Liver (tissue), 9 donors: Measurements from ENCODE around the gene AKT1S1. TPM values are rescaled to one million over a fixed set of nuclear protein-coding genes. Genes with fewer than 3 reads are reported as not detected.

ENCODE experiments used
- DNase-seq: peaks from one replicate; pipeline ENCODE4 v3.0.0-alpha.2; 2017; ENCODE audit warnings: low spot score
- H3K27ac ChIP-seq, 2 donors: one replicate each; pipeline ENCODE4 v1.7.0; 2013; ENCODE audit warnings: inconsistent platforms in 2 of 2, low read length in 2 of 2, control low read depth in 1 of 2, low read depth in 1 of 2, mild to moderate bottlenecking in 1 of 2
- H3K27me3 ChIP-seq, 4 donors: one replicate each; pipeline versions ENCODE4 v1.6.1 to v1.7.0; 2013; ENCODE audit warnings: low read length in 3 of 4, inconsistent platforms in 1 of 4, mild to moderate bottlenecking in 1 of 4, moderate library complexity in 1 of 4; ENCODE audit not compliant: control insufficient read depth in 4 of 4, insufficient read depth in 4 of 4
- H3K36me3 ChIP-seq, 4 donors: one replicate each; pipeline versions ENCODE4 v1.6.1 to v1.7.0; 2013; ENCODE audit warnings: low read length in 3 of 4, mild to moderate bottlenecking in 3 of 4, low read depth in 1 of 4, moderate library complexity in 1 of 4; ENCODE audit not compliant: control insufficient read depth in 4 of 4, insufficient read depth in 3 of 4
- H3K4me1 ChIP-seq, 4 donors: one replicate each; pipeline versions ENCODE4 v1.6.1 to v1.7.0; 2013; ENCODE audit warnings: low read length in 3 of 4, mild to moderate bottlenecking in 3 of 4, moderate library complexity in 1 of 4; ENCODE audit not compliant: control insufficient read depth in 4 of 4, insufficient read depth in 4 of 4
- H3K4me3 ChIP-seq, 3 donors: one replicate each; pipeline versions ENCODE4 v1.6.1 to v1.7.0; 2013; ENCODE audit warnings: low read length in 3 of 3, control low read depth in 1 of 3, low read depth in 1 of 3, mild to moderate bottlenecking in 1 of 3
- H3K9ac ChIP-seq, 2 donors: one replicate each; pipeline ENCODE4 v1.7.0; 2013; ENCODE audit warnings: low read length in 2 of 2, mild to moderate bottlenecking in 2 of 2, moderate library complexity in 2 of 2, control low read depth in 1 of 2, low read depth in 1 of 2
- H3K9me3 ChIP-seq, 4 donors: one replicate each; pipeline versions ENCODE4 v1.6.1 to v1.7.0; 2013; ENCODE audit warnings: low read length in 3 of 4; ENCODE audit not compliant: control insufficient read depth in 4 of 4
- CTCF ChIP-seq: fragments of 150-350 bp; IDR thresholded peaks from 2 replicates; pipeline ENCODE4 v1.5.1; 2017; ENCODE audit warnings: improper control_type of control experiment, low read depth, low read length; ENCODE audit not compliant: missing input control
- EGR1 ChIP-seq, 2 donors: IDR thresholded peaks; 2 replicates each; pipeline ENCODE4 v1.6.1; 2016 to 2018; ENCODE audit warnings: antibody characterized with exemption in 2 of 2, low read depth in 2 of 2
- FOXA1 ChIP-seq: IDR thresholded peaks from 2 replicates; pipeline ENCODE4 v1.6.1; 2016; ENCODE audit warnings: antibody characterized with exemption
- GABPA ChIP-seq, 2 donors: IDR thresholded peaks in 1 of 2; conservative IDR thresholded peaks in 1 of 2; 2 replicates each; pipeline ENCODE4 v1.6.1; 2016; ENCODE audit warnings: antibody characterized with exemption in 2 of 2, mild to moderate bottlenecking in 1 of 2, moderate library complexity in 1 of 2
- HNF4A ChIP-seq, 2 donors: conservative IDR thresholded peaks; 2 replicates each; pipeline ENCODE4 v1.6.1; 2016; ENCODE audit warnings: antibody characterized with exemption in 2 of 2, mild to moderate bottlenecking in 2 of 2
- HNF4G ChIP-seq: IDR thresholded peaks from 2 replicates; pipeline ENCODE4 v1.6.1; 2016; ENCODE audit warnings: antibody characterized with exemption
- NR2F2 ChIP-seq: IDR thresholded peaks from 2 replicates; pipeline ENCODE4 v1.6.1; 2016; ENCODE audit warnings: antibody characterized with exemption
- RAD21 ChIP-seq, 2 donors: IDR thresholded peaks; 2 replicates each; pipeline ENCODE4 v1.6.1; 2016; ENCODE audit warnings: antibody characterized with exemption in 2 of 2, mild to moderate bottlenecking in 2 of 2
- RXRA ChIP-seq, 2 donors: IDR thresholded peaks; 2 replicates each; pipeline ENCODE4 v1.6.1; 2017 to 2018; ENCODE audit warnings: antibody characterized with exemption in 2 of 2, mild to moderate bottlenecking in 1 of 2
- SP1 ChIP-seq: IDR thresholded peaks from 2 replicates; pipeline ENCODE4 v1.6.1; 2018; ENCODE audit warnings: antibody characterized with exemption, mild to moderate bottlenecking
- YY1 ChIP-seq: IDR thresholded peaks from 2 replicates; pipeline ENCODE4 v1.6.1; 2016; ENCODE audit warnings: antibody characterized with exemption, mild to moderate bottlenecking
- ZBTB33 ChIP-seq: IDR thresholded peaks from 2 replicates; pipeline ENCODE4 v1.6.1; 2016; ENCODE audit warnings: antibody characterized with exemption
- WGBS: extraction: QIAGEN DNeasy Blood & Tissue Kit; methylation state at CpG from one replicate; pipeline ENCODE4 v1.1.7; 2013; 5-methylcytosine and 5-hydroxymethylcytosine counted together
- polyA plus RNA-seq, 2 donors: library from polyadenylated mRNA; stranded (reverse) in 1 of 2; unstranded in 1 of 2; fragments of 200-250 nt in 1 of 2; fragments of >200 nt in 1 of 2; fragmentation: Nextera tagmentation in 1 of 2; extraction: Ambion mirVana in 1 of 2; gene quantifications; one replicate each; pipeline versions ENCODE4 v1.2.1 to v1.2.3, GENCODE V29; 2013 to 2015
- total RNA-seq, 2 donors: library from RNA; depleted of rRNA; stranded (reverse); fragments of >200 nt; gene quantifications; one replicate each; pipeline ENCODE4 v1.2.3, GENCODE V29; 2014
- TF ChIP-seq, protein P1 (sequence below): IDR thresholded peaks from 2 replicates; pipeline ENCODE4 v1.6.1; 2016; ENCODE audit warnings: antibody characterized with exemption
- TF ChIP-seq, protein P2 (sequence below): IDR thresholded peaks from 2 replicates; pipeline ENCODE4 v1.6.1; 2016; ENCODE audit warnings: antibody characterized with exemption, mild to moderate bottlenecking
- TF ChIP-seq, protein P3 (sequence below): IDR thresholded peaks from 2 replicates; pipeline ENCODE4 v1.6.1; 2016; ENCODE audit warnings: antibody characterized with exemption
- donor health status: healthy.
- donor health status: healthy.
- donor health status: healthy.
- donor health status: healthy.
- donor health status: healthy.

AKT1S1 gene
- total and polyA plus RNA-seq, 4 donors: 6.8 to 43.9 (median 12.9) TPM

DNA sequence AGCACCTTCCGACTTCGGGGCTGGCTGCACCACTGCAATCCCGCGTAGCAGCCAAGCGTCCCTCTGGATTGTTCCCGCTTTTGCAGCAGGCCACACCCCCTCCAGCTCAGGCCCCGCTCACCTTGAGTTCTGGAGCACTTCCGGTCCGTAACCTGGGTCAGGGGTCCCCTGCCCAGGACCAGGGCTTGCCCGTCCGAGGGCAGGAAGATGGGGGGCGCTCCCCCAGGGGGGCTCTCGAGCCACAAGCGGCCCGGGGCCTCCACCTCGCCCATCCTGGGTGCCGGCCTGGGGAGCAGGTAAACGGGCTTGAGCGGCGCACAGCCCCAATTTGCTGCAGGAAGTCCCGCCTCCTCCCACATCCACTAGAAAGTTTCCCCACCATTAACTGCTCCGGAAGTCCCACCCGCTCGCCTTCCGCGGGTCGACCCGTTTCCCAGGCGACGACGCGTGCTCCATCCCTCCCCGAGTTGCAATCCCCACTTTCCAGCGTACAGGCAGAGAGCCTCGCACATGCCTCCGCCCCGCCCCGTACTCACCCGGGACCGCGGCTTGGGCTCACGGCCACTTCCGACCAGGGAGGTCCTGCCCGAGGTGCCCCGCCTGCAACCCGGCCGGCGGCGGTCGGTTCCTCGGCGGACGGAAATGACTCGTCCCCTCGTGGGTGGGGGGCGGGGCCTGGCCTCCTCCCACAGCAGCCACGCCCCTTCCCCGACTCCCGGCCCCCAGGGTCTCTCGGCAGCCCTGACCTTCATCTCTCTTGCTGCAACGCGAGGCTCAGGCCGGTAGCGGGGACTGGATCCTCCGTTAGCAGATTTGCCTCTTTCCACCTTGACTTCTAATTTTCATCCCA lies 10.0 kb downstream of the AKT1S1 start, which contains the start of gene PNKP:
PNKP (minus strand) TSS at position 644 of the 850 bp plus-strand sequence; CDS start at position 272, 372 bp downstream.
- peak in 1 of 2 donors; percentile 16 for TF ChIP-seq EGR1 (IDR thresholded peaks at IDR 0.05; ENCODE audit: low read depth in 2 of 2)
- TF ChIP-seq, protein P1, sequence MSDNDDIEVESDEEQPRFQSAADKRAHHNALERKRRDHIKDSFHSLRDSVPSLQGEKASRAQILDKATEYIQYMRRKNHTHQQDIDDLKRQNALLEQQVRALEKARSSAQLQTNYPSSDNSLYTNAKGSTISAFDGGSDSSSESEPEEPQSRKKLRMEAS: peak; percentile 47
- TF ChIP-seq, protein P2, sequence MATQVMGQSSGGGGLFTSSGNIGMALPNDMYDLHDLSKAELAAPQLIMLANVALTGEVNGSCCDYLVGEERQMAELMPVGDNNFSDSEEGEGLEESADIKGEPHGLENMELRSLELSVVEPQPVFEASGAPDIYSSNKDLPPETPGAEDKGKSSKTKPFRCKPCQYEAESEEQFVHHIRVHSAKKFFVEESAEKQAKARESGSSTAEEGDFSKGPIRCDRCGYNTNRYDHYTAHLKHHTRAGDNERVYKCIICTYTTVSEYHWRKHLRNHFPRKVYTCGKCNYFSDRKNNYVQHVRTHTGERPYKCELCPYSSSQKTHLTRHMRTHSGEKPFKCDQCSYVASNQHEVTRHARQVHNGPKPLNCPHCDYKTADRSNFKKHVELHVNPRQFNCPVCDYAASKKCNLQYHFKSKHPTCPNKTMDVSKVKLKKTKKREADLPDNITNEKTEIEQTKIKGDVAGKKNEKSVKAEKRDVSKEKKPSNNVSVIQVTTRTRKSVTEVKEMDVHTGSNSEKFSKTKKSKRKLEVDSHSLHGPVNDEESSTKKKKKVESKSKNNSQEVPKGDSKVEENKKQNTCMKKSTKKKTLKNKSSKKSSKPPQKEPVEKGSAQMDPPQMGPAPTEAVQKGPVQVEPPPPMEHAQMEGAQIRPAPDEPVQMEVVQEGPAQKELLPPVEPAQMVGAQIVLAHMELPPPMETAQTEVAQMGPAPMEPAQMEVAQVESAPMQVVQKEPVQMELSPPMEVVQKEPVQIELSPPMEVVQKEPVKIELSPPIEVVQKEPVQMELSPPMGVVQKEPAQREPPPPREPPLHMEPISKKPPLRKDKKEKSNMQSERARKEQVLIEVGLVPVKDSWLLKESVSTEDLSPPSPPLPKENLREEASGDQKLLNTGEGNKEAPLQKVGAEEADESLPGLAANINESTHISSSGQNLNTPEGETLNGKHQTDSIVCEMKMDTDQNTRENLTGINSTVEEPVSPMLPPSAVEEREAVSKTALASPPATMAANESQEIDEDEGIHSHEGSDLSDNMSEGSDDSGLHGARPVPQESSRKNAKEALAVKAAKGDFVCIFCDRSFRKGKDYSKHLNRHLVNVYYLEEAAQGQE: peak; percentile 40
- peak; percentile 57 for TF ChIP-seq YY1
- TF ChIP-seq CTCF: no peak
- no peak for TF ChIP-seq HNF4G
- TF ChIP-seq RAD21 (IDR thresholded peaks at IDR 0.05): no peak
- peak; percentile 13 to 32 for TF ChIP-seq RXRA (IDR thresholded peaks at IDR 0.05)
- peak; percentile 74 for TF ChIP-seq SP1
- TF ChIP-seq GABPA (IDR thresholded peaks at IDR 0.05 in 1 of 2, conservative IDR thresholded peaks at IDR 0.05 in 1 of 2): peak; percentile 86 to 96
- TF ChIP-seq NR2F2: peak; percentile 40
- peak within 1 kb of the TSS; percentile 85 to 89 (median 85) for H3K4me3 ChIP-seq
- peaks cover 0 to 14% (median 5%) of the 10 kb centered on the region in 4 donors for H3K36me3 ChIP-seq
- H3K9me3 ChIP-seq: no peaks in the 10 kb centered on the region
- peak; percentile 88 for DNase-seq
- under 1% methylated on average over 65 of the region's 65 CpGs for WGBS
- H3K27ac ChIP-seq: peak within 1 kb of the TSS; percentile 89 to 94
- H3K4me1 ChIP-seq: peaks cover 16 to 44% (median 33%) of the 10 kb centered on the region in 4 donors
- no peaks in the 10 kb centered on the region for H3K27me3 ChIP-seq
- H3K9ac ChIP-seq: peak within 1 kb of the TSS; percentile 59 to 65

- Histone ChIP-seq H3K27me3 (no peaks in the 10 kb centered on the region), H3K36me3 (peaks cover 0 to 32% (median 9%) of the 10 kb centered on the region in 4 donors), H3K9me3 (no peaks in the 10 kb centered on the region), H3K4me3 (no peak overlapping the region), H3K27ac (no peak overlapping the region), H3K9ac (no peak overlapping the region), H3K4me1 (peaks cover 12 to 34% (median 24%) of the 10 kb centered on the region in 4 donors)
- whole genome bisulfite sequencing: 93% methylated on average over 13 of the region's 13 CpGs
- TF ChIP-seq ZBTB33 (no peak), RAD21 (IDR thresholded peaks at IDR 0.05) (no peak), FOXA1 (no peak), EGR1 (IDR thresholded peaks at IDR 0.05; ENCODE audit: low read depth in 2 of 2) (no peak), NR2F2 (no peak), HNF4A (conservative IDR thresholded peaks at IDR 0.05) (no peak)
- TF ChIP-seq, protein P1: no peak
- TF ChIP-seq, protein P3, sequence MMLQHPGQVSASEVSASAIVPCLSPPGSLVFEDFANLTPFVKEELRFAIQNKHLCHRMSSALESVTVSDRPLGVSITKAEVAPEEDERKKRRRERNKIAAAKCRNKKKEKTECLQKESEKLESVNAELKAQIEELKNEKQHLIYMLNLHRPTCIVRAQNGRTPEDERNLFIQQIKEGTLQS: no peak
- TF ChIP-seq, protein P2: no peak
- DNase-seq: no peak
Measured at GRCh38 chr19:49864890-49865289, 12.3 kb downstream of the AKT1S1 start.
